ENCODE measurements around the gene KISS1R.

KISS1R gene

GRCh38 chr19:961866-962620, 44.9 kb downstream of the KISS1R start:
- no peak for DNase-seq (ENCODE audit: extremely low read depth, low read depth)

DNA sequence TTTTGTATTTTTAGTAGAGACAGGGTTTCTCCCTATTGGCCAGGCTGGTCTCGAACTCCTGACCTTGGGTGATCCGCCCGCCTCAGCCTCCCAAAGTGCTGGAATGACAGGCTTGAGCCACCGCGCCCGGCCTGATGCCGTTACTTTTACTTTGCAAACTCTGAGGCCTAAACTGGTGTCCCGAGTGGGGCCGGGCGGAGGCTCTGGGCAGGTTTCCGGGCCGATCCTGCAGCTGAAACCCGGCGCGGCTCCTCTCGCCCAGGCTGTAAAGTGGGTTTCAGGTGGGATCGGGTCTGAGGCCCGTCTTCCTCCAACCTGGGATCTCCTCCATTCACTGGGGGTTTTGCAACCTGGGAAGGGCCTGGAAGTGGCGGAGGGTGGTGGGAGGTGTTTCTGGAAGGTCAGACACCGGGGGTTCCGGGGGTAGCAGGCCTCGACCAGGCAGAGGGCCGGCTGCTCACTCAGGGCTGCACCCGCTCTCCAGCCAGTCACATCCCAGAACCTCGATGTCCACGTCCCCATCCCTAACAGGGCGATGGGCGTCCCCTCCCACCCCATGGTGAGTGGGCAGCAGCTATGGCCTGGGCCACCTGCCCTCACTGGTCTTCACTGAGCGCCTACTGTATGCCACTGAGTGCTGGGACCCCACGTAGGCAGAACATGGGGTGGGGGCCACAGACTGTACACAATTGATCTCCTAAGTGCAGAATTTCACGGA, 45.7 kb downstream of the KISS1R start:
- no peak for TF ChIP-seq CTCF (IDR thresholded peaks at IDR 0.05; ENCODE audit: low read depth, low read length)
- DNase-seq (ENCODE audit: extremely low read depth, low read depth) = no peak

More at GRCh38 chr19:961866-962620, 44.9 kb downstream of the KISS1R start:
- no peak for TF ChIP-seq CTCF (IDR thresholded peaks at IDR 0.05; ENCODE audit: low read depth, low read length)

GRCh38 chr19:963486-963951, 46.4 kb downstream of the KISS1R start:
- DNase-seq (ENCODE audit: extremely low read depth, low read depth) = no peak
- no peak for TF ChIP-seq CTCF (IDR thresholded peaks at IDR 0.05; ENCODE audit: low read depth, low read length)

DNA sequence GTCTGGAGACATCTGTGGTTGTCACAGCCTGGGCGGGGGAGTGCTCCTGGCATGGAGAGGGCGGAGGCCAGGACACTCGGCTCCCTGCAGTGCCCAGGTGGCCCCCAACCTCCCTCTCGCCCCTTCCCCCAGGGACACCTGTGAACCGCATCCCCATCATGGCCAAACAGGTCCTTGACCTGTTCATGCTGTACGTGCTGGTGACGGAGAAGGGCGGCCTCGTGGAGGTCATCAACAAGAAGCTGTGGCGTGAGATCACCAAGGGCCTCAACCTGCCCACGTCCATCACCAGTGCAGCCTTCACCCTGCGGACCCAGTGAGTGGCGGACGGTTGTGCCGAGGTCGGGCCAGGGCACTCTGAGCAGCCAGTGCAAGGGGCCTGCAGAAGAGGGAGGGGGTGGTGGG, 47.0 kb downstream of the KISS1R start:
- DNase-seq (ENCODE audit: extremely low read depth, low read depth) = no peak
- TF ChIP-seq CTCF (IDR thresholded peaks at IDR 0.05; ENCODE audit: low read depth, low read length) = no peak

DNA sequence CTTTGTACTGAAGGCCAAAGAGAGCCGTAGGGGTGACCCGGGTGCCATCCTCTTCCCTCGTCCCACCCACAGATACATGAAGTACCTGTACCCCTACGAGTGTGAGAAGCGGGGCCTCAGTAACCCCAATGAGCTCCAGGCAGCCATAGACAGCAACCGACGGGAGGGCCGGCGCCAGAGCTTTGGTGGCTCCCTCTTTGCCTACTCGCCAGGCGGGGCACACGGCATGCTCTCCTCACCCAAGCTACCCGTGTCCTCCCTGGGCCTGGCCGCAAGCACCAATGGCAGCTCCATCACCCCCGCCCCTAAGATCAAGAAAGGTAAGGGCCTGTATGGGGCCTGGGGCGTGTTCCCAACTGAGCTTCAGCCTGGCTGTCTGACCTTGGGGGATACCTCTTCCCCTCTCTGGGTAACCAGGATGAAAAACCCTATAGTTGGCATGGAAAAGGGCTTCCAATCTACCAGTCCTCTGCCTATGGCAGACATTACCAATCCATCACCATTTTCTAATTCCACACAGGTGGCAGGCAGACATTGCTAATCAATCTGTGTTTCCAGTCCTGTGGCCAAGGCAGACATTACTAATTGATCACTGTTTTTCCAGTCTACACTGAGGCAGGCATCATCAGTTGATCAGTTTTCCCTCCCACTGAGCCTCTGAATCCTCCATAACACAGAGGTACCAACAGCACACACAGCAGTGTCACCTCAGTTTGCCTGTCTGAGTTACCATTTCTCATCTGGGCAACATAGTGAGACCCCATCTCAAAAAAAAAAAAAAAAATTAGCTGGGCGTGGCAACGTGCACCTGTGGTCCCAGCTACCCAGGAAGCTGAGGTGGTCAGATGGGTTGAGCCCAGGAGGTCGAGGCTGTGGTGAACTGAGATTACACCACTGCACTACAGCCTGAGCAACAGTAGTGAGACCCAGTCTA, 47.9 kb downstream of the KISS1R start:
- DNase-seq (ENCODE audit: extremely low read depth, low read depth) = no peak
- no peak for TF ChIP-seq CTCF (IDR thresholded peaks at IDR 0.05; ENCODE audit: low read depth, low read length)

DNA sequence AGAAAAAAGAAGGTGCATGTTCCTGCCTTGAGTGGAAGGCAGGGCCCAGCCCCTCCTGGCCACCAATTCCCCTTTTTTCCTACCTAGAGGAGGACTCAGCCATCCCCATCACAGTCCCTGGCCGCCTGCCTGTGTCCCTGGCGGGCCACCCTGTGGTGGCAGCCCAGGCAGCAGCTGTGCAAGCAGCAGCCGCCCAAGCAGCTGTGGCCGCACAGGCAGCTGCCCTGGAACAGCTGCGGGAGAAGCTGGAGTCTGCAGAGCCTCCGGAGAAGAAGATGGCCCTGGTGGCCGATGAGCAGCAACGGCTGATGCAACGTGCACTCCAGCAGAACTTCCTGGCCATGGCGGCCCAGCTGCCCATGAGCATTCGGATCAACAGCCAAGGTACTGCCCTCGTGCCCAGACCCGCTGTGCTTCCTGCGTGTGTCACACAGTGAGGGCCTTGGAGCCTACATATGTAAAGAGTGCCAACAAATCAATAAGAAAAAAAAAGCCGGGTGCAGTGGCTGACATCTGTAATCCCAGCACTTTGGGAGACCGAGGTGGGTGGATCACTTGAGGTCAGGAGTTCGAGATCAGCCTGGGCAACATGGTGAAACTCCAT, 49.5 kb downstream of the KISS1R start:
- no peak for DNase-seq (ENCODE audit: extremely low read depth, low read depth)
- TF ChIP-seq CTCF (IDR thresholded peaks at IDR 0.05; ENCODE audit: low read depth, low read length) = no peak
